ENCODE results near the gene ADRA2A.

ADRA2A gene

DNA sequence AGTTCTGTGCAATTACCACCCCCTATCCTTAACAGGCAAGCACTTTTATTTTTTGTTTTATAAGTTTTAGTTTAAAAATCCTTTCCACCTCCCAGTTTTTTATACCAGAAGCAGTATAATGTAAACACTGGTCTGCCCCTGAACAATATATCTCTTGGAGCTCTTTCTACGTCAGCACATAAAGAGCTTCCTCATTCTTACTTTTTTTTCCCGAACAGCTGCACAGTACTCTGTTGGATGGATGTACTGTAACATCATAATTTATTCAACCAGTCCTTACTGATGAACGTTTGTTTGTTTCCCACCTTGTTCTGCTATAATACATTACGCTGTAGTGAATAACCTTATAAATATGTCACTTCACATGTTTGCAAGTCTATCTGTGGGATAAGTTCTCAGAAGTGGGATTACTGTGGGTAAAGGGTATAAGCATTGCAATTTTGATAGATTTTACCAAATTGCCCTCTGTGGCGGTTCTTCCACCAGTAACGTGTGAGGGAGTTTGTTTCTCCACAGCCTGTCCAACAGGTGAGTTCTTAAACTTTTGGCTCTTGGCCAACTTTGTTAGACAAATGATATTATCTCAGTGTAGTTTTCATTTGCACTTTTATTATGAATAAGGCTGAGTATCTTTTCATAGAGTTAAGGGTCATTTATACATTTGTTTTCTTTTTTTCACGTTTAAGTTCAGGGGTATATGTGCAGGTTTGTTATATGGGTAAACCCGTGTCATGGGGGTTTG is 32.8 kb downstream of the ADRA2A start:
- DNase-seq (ENCODE audit: low read depth in 2 of 2) = no peak

DNA sequence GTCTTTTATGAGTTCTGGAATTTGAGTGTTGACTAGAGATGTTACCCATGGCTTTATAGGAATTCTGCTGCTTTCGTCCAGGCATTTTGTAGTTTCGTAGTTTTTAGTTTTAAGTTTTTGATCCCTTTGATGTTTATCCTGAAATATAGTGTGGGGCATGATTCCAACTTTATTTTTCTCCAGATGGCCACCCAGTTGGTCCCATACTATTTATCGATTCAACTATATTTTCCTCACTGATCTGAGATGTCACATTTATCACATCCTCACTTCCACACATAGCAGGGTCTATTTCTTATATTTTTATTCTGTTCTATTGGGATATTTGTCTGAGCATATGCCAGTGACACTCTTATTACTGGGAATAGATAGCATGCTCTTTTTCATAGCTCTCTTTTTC is 33.9 kb downstream of the ADRA2A start:
- DNase-seq (ENCODE audit: low read depth in 2 of 2) = no peak

DNA sequence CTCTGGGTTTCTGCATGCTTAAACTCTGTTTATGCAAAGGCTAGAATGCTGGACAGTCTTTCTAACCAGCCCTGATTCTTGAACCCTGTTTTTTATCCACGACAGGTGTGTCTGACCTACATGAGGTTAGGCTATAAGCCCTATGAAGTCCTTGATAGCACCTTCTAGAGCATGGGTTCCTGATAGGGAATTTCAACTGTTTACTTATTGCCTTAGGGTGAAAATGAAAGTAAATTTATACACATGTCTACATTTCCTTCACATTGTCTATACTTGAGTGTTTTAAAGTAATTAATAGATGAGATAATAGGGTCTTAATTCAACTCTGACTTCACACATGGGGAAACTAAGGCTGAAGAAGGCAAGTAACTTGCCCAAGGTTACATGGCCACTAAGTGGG is 35.5 kb downstream of the ADRA2A start:
- DNase-seq (ENCODE audit: low read depth in 2 of 2) = no peak

DNA sequence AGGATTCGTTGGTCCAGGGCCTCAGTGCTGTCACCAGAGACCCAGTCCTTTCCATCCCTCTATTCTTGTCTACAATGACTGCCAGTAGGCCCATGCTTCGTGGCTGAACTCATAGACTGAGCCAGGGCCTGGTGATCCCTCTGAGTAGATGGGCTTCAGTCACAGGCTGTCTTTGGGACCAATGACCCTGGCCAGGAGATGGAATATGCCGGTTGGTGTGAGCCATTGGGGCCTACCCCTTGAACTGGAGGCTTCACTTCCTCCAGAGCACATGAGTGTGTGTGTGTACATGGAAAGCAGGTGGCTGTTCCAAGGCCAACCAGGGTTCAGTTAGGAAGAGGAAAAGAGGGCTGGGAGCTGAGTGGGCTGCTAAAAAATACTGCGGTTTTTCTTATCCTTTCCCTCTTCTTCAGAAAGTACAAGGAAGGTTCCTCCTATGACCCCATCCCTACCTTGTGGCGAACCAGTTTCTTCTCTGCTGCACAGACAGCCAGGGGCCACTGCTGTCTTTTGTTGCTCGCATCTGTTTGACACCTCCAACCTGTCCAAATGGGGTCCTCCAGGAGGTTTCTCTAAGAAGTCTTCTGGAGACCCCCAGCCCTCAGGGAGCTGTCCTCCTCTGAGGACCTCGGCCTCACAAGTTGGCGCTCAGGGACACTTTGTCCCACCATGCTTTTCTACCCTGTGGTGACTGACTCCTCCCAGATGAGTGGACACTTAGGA is 36.6 kb downstream of the ADRA2A start:
- no peak for DNase-seq (ENCODE audit: low read depth in 2 of 2)

DNA sequence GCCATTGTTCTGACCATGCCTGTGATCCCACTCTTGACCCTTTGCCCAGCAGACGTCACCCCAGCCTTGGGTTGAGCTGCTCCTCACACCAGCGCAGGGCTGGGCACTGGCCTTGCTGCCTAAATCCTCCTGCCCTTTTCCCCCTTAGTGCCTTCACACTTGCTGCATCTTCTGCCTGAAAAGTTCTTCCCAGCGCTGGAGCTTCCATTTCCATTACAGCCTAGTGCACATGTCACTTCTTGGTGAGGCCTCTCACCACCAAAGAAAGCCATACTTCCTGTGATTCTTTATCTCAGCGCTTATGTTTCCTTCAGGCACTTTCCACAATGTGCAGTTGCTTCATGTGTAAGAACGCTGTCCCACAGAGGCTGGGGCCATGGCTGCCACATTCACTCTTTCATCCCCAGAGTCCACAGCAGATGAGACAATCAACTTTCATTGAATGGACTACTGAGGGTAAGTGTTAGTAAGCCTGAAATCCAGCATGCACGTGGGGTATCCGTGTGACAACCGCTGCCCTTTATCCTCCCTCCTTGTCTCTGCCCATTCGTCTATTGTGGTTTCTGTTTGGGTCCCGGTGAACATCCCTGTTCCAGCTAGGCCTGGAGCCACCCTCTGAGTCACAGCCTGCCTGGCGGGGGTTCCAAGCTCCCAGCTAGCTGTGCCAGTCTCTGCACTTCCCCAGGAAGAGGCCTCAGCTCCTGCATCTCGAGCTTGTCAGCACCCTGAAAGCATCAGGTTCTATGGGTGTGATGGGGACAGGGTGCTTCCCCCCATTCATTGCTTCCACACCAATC is 37.3 kb downstream of the ADRA2A start:
- no peak for DNase-seq (ENCODE audit: low read depth in 2 of 2)

DNA sequence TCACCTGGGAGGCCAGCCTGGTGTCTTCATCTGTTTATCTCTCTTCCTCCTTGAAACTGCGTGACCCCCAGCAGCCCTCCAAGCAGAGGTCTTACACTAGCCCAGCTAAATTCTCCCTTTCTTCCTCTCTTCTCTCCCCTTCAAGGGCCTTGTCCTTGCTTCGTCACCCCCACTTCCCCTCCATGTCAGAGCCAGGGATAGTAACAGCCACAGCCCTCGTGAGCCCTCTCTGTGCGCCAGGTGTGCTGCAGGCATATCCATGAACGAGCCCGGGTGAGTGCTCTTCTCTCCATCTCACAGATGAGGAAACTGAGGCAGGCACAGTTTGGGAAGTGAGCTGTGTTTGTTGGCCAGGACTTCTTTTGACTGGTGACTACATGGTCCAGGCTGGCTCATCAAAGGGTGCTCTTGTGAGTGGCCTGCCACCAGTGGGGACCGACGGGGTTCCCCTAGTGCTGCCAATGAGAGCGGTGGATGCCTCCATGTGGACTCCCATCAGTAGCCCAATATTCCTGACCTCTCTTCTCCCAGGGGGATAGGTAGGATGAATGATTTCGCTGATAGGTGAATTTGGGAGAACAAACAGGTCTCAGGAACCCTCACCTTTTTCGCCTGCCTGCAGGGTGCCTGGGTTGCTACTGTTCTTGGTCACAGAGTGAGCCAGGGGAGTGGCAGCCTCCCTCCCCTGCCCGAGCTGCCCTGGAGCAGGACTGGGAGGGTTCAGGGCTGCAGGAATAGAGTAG is 38.1 kb downstream of the ADRA2A start:
- no peak for DNase-seq (ENCODE audit: low read depth in 2 of 2)

DNA sequence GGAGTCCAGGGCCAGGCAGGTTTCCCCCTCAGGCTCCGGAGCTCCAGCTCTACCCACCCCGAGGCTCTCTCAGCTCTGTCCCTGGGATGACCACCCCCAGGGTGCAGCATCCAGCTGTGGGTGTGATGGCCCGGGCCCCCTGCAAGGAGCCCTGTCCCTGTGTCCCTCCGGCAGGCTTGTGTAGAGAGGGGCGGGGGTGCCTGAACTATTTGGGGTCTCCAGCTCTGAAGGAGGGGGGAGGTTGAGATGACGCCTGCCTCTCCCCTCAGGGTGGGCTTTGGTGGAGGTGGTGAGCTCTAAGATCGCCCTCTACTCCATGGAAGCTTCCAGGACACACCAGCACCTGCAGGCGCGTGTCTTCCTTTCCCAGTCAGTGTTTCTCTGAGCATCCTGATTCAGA is 39.4 kb downstream of the ADRA2A start:
- DNase-seq (ENCODE audit: low read depth in 2 of 2) = no peak

DNA sequence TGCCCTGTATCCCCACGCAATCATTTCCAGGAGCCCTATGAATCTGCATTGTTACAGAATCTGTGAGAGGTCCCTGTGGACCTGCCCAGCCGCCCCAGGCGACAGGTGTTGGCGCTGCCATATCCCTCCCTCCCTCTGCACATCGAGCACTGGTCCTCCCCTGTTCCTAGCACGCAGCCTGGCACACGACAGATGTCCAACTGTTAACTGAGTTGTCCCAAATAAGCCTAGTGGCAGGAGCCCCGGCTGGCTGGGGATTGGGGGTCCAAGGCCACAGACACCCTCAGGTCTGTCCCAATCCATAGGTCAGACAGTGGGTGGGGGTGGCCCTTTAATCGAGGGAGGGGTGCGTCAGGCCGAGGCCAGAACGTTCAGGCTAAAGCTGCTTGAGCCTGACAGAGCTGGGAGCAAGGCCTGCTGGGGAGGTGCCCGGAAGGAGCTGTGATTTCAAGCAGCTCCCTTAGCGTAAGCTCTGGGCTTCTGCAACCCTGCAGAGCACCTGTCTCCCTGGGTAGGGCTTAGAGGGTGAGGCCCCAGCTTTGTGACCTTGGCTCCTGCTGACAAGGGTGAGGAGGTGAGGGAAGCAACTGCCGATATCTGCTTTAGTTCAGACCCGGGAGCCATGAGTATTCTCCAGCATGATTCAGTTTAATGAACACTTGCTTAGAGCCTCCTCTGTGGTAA is 40.1 kb downstream of the ADRA2A start:
- DNase-seq (ENCODE audit: low read depth in 2 of 2) = no peak

DNA sequence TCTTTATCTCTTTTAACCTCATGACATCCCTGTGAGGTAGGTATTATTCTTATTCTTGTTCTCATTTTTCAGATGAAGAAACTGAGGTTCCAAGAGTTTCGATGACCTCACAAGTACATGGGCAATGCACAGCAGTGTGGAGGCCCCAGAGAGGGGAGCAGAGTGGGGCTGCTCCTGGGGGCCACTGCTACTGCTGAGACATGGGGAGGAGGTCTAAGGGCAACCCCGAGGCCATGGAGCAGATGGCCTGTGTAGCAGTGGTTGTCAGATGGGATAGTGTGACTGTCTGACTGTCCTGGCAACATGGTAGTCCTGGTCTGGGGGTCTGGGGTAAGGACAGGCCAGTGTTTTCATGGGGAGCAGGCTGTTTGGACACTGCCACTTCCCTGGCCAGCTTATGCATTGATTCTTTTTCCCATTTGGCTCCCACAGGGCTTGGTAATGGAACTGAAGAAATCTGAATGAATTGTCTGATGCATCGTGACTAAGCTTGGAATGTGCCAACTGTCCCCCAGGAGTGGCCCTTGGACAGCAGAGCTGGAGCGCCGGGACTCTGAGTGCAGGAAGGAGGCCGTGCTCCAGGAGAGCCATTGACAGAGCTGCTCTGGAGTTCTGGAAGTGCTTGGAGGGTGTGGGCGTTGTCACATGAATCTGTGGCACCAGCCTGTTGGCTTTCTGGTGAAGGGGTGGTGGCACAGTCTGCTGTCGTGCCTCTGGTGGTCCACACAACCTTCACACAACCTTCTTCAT is 40.9 kb downstream of the ADRA2A start:
- no peak for DNase-seq (ENCODE audit: low read depth in 2 of 2)

DNA sequence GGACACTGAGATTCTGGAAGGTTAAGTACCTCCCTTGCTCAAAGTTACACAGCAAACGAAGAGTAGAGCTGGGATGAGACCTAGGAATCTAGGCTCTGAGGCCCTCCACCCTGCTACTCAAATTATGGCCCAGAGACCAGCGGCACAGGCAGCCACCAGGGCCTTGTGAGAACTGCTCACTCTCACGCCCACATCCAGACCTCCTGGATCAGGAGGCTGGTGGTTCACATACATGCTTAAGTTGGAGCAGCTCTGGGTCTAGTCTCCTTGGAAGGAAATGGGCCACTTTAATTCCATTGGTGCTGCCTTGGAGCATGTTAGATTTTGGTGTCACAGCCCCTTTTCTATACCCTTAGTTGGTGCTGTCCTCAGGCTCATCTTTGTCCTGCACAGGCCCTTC is 41.9 kb downstream of the ADRA2A start:
- DNase-seq (ENCODE audit: low read depth in 2 of 2) = no peak

DNA sequence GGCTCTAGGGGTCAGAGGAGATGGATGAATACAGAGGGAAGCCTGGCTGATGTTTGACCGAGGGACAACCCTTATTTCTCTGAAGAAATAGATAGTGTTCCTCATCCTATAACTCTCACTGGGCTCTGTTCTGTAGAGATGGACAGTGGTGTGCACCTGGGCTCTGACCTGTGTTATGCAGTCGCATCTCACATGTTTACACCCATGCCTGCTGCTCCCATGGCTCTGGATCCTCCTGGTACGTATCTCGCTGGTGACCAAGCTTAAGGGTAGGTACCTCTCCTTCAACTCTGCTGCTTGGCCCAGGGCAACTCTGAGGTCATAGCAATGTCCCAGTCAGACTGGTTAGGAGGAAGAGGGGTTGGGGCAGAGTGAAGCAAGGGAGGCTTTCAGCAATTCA is 42.8 kb downstream of the ADRA2A start:
- DNase-seq (ENCODE audit: low read depth in 2 of 2) = no peak

DNA sequence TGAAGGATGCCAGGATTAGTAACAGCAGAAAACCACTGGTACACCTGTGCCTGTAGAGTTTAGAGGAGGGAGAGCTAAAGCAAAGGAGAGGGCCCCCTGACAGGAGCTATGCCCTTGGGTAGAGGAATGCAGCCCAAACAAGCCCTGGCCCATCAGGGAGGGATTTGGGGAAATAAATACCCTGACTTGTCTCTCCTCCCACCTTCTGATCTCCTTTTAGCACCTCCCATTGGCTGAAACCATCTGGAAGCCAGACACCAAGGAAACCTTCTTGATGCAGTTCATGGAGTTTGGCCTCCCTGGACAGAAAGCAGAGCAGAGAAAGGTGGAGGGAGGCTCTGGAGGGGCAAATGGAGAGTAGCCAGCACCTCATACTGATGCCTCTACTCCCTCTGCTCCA is 45.3 kb downstream of the ADRA2A start:
- DNase-seq (ENCODE audit: low read depth in 2 of 2) = no peak

DNA sequence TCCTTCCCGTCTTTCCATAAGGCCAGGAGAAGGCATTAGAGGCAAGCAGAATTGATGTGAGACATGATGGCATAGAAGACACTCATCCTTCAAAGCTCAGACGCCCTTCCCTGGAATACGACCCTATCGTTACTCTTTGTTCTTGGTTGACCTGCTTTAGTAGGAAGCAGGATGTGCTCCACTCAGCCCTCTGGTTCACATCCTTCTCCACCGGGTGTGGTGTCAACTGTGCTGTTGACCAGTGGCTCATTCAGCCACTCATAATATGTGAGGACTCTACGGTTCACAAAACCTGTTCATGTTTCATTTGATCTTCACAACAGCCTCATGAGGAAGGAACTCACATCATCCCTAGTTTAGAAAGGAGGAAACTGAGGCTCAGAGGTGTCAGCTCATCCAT is 47.1 kb downstream of the ADRA2A start:
- no peak for DNase-seq (ENCODE audit: low read depth in 2 of 2)

DNA sequence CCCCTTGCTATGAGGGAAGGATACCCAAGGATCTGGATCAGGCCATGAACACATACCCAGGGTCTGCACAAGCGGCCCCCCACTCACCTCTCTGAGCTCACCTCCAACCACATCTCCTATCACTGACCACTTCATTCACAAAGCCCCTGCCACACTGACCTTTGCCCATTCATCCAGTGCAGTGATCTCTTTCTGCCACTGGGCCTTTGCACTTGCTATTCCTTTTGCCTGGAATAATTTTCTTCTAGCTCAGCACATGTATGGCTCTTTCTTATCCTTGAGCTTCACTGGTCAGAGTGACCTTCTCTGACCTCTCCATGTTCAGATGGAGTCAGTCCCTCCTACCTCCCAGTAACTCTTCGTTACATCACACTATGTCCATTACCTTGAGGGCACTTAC is 48.3 kb downstream of the ADRA2A start:
- DNase-seq (ENCODE audit: low read depth in 2 of 2) = no peak

DNA sequence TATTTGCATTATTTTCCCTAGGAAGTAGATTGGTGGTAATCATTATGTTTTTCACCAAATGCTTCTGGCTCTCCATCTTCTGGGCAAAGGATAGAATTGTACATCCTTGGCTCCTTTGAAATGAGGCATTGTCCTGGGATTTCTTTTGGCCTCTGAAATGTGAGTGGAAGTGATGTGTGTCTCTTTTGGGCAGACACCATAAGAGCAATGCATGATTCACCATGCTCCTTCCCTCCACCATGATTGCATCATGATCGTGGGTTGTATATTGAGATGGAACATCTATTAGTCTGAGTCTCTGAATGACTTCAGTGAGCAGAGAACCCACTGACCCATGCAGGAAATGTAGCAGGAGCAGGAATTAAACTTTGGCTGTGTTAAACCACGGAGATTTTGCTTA is 49.2 kb downstream of the ADRA2A start:
- DNase-seq (ENCODE audit: low read depth in 2 of 2) = no peak

DNA sequence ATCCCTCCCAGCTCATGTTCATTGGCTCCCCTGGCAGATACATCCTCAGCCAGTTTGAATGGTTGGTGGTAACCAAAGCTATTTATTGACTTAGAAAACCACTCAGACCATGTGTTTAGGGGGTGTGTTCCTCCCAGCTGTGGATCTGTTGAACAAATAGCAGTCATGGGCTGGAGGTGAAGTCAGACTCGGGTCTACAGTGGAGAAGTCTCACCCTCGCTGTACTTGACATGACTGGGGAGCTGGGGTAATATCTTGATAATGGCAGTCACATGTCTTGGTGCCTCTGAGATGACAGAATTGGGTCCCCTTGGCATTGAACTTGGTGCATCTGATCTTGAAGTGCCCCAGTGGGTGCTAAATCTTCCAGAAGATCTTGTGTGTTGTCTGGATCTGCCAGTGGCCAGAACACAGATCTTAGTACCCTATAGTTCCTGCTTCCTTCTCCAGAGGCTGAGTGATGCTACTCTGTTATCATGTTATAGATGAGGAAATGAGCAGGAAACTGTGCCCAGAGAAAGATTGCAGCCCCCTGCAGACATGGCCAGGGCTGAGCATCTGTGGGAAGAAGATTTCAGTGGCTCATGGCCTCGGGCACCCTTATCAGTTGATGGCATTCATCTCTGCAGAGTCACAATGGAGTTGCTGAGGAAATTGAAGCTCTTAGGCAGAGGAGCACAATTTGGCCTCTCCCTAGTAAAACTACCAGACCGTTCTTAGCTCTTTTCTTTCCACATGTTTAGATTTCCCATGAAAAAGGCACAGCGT is 50.4 kb downstream of the ADRA2A start:
- DNase-seq (ENCODE audit: low read depth in 2 of 2) = no peak

DNA sequence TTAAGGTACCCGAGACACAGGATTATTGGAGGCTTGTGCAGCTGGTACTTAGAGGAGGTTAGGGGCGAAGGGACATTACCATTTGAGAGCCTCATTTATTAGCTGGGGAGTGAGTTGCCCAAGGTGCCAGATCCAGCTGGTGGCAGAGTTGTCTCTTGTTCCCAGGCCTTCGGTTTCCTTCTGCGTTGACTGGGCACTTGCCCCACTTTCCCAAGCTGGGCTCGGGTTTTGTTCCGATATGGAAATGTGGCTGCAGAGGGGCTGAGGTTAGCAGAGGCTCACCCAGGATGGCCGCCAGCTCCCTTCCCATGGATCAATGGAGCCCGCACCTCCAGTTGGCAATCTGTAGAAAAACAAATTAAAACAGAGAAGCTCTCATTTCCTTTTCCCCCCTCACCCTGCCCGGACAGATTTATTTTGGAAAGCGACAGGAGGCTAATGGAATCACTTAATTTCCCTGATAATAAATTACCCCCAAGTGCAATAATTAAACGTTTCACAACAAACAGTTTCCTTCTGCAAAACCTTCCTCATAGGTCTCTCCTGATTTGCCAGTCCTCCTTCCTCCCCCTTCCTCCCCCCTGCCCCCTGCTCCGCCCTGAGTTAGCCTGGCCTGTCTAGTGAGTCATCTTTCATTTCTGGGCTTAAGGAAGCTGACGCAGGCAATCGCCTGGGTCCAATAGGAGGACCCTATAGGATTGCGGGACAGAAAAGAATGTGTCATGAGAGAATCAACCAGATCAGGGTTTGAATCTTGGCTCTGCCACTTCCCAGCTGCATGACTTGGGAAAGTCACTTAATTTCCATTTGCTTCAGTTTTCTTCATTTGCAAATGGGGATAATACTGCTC is 51.7 kb downstream of the ADRA2A start:
- no peak for DNase-seq (ENCODE audit: low read depth in 2 of 2)

DNA sequence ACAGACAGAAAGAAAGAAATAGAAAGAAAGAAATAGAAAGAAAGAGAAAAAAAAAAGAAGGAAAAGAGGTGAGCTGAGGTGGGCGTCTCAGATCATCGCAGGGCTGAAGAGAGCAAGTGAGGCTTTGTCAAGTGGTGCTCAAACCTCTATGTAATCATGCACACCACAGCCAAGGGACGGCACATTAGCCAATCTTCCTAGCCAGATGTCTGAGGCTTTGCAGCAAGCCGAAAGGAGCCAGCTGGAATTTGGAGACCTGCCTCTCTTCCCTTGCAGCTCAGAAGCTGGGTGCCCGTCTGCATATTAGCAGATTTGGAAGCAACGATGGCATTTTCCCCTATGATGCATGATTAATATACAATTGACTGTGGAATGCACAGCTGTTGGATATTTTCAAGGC is 52.5 kb downstream of the ADRA2A start:
- DNase-seq (ENCODE audit: low read depth in 2 of 2) = no peak

DNA sequence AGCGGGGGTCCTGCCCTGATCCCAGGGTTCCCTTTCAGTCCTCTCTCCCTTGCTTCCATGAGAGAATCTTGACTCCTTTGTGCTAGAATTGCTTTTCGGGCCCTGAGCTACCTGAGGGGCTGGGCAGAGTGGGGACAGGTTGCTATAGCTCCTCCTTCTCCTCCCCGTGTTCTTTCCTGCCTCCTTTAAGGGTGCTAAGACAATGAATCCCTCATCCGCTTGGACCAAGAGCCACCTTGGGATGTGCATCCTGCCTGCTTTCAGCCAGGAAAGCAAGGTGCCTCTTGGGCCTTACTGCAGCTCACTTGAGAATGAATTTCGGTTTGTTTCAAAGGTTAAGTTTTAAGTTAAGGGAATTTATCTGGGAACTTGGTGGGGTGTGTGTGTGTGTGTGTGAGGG is 53.6 kb downstream of the ADRA2A start:
- DNase-seq (ENCODE audit: low read depth in 2 of 2) = no peak
